ENCODE measurements around the gene GPR161.

The GPR161 gene

DNA sequence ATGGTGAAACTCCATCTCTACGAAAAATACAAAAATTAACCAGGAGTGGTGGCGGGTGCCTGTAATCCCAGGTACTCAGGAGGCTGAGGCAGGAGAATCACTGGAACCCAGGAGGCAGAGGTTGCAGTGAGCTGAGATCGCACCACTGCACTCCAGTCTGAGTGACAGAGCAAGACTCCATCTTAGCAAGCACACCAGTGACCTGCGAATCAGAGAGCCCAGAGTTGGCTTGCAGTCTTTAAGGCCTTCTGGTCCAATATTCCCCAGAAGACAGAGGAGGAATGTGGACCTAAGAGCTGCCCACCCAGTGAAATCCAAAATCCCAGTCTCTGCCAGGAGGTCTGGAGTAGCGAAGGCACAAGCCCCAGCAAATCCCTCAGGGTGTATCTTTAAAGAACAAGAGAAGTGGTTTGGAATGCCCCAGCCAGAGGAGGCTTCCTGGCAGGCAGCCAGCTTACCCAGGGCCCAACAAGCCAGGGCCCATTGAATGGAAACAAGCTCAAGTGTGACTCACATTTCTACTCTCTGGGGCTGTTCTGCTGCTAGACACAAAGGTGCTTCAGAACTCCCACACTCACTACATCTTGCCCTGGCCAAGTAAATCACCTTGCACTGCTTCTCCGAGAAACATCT lies 23.9 kb downstream of the GPR161 start:
- H3K4me3 Mint-ChIP-seq, result no peak overlapping the region
- H3K27me3 Mint-ChIP-seq, result peaks cover 0 to 4% of the 10 kb centered on the region in 2 donors
- H3K9me3 Mint-ChIP-seq, result no peaks in the 10 kb centered on the region
- no peaks in the 10 kb centered on the region for H3K36me3 Mint-ChIP-seq
- DNase-seq, result peak; percentile 44
- H3K27ac Mint-ChIP-seq, result no peak overlapping the region
- peak; percentile 85 to 94 for ATAC-seq (replicated peaks)
- H3K4me1 Mint-ChIP-seq, result peaks cover 0 to 9% of the 10 kb centered on the region in 2 donors

DNA sequence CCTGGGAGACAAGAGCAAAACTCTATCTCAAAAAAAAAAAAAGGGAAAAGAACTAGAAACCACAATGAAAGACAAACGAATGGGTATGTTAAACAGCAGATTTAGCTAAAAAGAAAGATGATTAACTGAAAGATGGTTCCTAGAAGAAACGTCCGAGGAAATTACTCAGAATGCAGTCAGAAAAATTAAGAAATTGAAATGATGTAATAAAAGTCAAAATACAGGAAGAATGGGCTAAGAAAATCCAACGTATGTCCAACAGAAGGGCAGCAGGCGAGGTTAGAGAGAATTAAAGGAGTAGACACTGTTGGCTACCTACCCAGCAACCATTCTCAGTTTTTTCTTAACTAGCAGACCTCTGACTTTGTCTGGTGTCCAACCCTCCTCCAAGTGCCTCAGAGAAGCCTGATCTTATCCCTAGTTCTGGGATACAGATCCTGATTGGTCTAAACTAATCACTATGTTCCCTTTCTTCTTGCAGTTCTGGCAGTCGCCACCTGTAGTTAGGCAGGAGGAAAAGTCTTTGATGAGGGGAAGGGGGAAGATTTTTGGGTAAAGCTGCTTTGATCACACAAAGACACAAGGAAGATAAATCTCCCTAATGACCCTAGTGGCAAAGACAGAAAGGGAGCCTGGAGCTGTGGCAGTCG lies 25.7 kb downstream of the GPR161 start:
- Mint-ChIP-seq H3K4me3 (no peak overlapping the region), H3K4me1 (peaks cover 0 to 9% of the 10 kb centered on the region in 2 donors), H3K36me3 (peaks cover 0 to 2% of the 10 kb centered on the region in 2 donors), H3K27me3 (peaks cover 0 to 5% of the 10 kb centered on the region in 2 donors), H3K27ac (no peak overlapping the region), H3K9me3 (no peaks in the 10 kb centered on the region)
- DNase-seq, result no peak
- no peak for ATAC-seq (replicated peaks)

DNA sequence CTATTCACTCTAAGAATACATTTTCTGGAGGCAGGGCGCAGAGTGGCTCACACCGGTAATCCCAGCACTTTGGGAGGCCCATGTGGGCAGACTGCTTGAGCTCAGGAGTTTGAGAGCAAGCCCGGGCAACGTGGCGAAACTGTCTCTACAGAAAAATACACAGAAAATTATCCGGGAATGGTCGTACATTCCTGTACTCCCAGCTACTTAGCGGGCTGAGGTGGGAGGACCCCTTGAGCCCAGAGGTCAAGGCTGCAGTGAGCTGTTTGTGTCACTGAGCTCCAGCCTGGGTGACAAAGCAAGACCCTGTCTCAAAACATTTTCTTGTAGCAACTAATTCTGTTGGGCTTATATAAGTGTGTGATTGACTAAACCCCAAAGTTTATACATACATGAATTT lies 30.5 kb downstream of the GPR161 start:
- no peak for ATAC-seq (replicated peaks)
- Mint-ChIP-seq H3K27ac (no peak overlapping the region), H3K4me3 (no peak overlapping the region), H3K36me3 (peaks cover 0 to 2% of the 10 kb centered on the region in 2 donors), H3K27me3 (peaks cover 0 to 12% of the 10 kb centered on the region in 2 donors), H3K9me3 (no peaks in the 10 kb centered on the region), H3K4me1 (no peaks in the 10 kb centered on the region)
- DNase-seq, result no peak

DNA sequence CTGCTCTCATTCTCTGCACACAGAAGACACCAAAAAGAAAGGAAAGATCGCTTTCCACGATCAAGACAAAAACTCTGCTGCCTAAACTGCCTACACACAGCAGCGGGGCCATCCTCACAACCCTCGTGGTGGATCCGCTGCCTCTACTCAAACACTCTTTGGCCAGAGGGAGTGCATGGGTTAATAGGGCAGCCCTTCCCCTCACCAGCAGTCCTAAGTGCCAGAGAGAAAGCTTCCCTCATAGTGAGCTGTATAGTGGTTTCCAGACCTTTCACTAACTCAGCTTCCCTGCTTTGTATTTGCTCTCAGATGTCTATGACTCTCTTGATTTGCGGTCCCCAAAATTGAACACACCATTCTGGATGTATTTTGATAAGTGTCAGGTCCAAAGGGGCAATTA lies 30.9 kb downstream of the GPR161 start:
- no peak for DNase-seq
- Mint-ChIP-seq H3K36me3 (peaks cover 0 to 2% of the 10 kb centered on the region in 2 donors), H3K9me3 (no peaks in the 10 kb centered on the region), H3K27me3 (peaks cover 0 to 12% of the 10 kb centered on the region in 2 donors), H3K4me1 (no peaks in the 10 kb centered on the region), H3K4me3 (no peak overlapping the region), H3K27ac (no peak overlapping the region)
- ATAC-seq (replicated peaks), result no peak

DNA sequence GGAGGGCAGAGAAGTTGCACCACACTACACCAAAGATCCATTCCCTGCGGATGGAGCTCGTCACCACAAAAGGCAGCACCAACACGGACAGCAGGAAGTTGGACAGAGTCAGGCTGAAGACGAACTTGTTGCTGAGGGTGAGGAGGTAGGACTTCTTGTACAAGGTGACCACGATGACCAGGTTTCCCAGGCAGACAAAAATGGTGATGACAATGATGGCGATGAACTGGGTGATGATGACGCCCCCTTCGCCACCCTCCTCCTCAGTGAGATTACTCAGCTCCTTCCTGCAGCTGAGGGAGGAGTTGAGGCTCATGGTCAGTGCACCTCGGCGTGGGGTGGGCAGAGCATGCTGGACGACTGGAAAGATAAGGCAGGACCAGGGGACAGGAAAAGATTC lies 32.2 kb downstream of the GPR161 start:
- DNase-seq (no peak), ATAC-seq (replicated peaks) (no peak)
- Mint-ChIP-seq H3K27ac (no peak overlapping the region), H3K4me1 (no peaks in the 10 kb centered on the region), H3K9me3 (no peaks in the 10 kb centered on the region), H3K27me3 (peaks cover 0 to 12% of the 10 kb centered on the region in 2 donors), H3K36me3 (peaks cover 0 to 2% of the 10 kb centered on the region in 2 donors), H3K4me3 (no peak overlapping the region)

DNA sequence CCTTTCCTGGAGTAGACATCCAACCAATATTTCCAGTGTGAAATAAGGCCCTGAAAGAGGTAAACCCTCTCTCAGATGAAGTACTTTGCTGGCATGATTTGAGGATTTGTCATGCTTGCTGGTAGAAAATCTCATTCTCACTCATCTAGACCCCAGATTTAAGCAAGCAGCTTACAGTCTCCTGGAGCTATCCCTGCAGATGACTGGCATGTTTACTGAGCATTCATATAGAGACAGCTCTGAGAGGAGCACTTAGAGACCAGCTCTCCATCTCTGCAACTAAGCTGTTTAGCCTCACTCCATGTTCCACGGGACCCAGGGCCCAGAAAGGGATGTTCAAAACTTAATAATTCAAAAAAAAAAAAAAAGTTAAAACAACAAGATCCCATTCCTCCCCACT lies 34.2 kb downstream of the GPR161 start:
- H3K27me3 Mint-ChIP-seq, result peaks cover 0 to 12% of the 10 kb centered on the region in 2 donors
- DNase-seq, result no peak
- no peaks in the 10 kb centered on the region for H3K9me3 Mint-ChIP-seq
- H3K4me1 Mint-ChIP-seq, result no peaks in the 10 kb centered on the region
- no peak for ATAC-seq (replicated peaks)
- no peak overlapping the region for H3K4me3 Mint-ChIP-seq
- no peak overlapping the region for H3K27ac Mint-ChIP-seq
- H3K36me3 Mint-ChIP-seq, result peaks cover 0 to 2% of the 10 kb centered on the region in 2 donors

GRCh38 chr1:168101336-168101735 lies 35.4 kb downstream of the GPR161 start:
- no peak for ATAC-seq (replicated peaks)
- Mint-ChIP-seq H3K4me1 (no peaks in the 10 kb centered on the region), H3K27me3 (peaks cover 0 to 9% of the 10 kb centered on the region in 2 donors), H3K36me3 (no peaks in the 10 kb centered on the region), H3K27ac (no peak overlapping the region), H3K9me3 (no peaks in the 10 kb centered on the region), H3K4me3 (no peak overlapping the region)
- DNase-seq, result no peak

DNA sequence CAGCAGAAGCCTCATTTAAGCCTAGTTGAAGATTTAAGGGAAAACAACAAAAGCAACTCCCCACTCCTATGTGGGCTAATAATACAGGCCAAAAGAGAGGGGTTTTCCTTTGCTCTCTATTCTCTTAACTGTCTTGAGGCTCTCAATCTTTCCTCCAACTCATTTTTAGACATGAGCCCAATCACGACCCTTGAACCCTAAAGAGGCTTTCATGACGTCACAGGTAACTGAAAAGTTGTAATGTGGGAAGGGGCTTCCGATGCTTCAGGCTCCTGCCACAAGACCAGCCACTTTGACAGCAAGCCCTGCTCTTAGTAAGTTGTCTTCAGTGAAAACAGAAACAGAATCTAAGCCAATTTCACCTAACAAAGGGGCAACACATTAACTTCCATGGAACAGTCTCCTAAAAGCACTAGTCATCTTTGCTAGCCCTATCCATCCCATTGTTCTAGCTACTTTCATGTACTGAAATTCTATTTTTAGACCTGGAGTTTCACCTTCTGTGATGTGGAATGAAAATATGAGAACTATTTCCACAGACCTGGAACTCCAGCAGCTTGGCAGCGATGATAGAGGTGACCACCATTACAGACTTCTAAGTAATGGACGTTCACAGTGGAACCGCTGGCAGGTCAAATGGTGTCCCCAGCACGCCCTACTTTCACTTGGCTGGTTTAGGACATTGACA lies 36.3 kb downstream of the GPR161 start:
- DNase-seq, result no peak
- H3K9me3 Mint-ChIP-seq, result no peaks in the 10 kb centered on the region
- peaks cover 0 to 7% of the 10 kb centered on the region in 2 donors for H3K27me3 Mint-ChIP-seq

GRCh38 chr1:168099337-168099801 lies 37.4 kb downstream of the GPR161 start:
- H3K4me3 Mint-ChIP-seq, result no peak overlapping the region
- H3K36me3 Mint-ChIP-seq, result peaks cover 0 to 1% of the 10 kb centered on the region in 2 donors
- no peaks in the 10 kb centered on the region for H3K4me1 Mint-ChIP-seq
- ATAC-seq (replicated peaks) (no peak), DNase-seq (no peak)
- peaks cover 0 to 5% of the 10 kb centered on the region in 2 donors for H3K27me3 Mint-ChIP-seq
- H3K9me3 Mint-ChIP-seq, result no peaks in the 10 kb centered on the region
- H3K27ac Mint-ChIP-seq, result no peak overlapping the region

More for the DNA sequence above, 36.3 kb downstream of the GPR161 start:
- no peak overlapping the region for H3K27ac Mint-ChIP-seq
- no peak for ATAC-seq (replicated peaks)
- H3K4me3 Mint-ChIP-seq, result no peak overlapping the region
- H3K36me3 Mint-ChIP-seq, result peaks cover 0 to under 1% of the 10 kb centered on the region in 2 donors
- H3K4me1 Mint-ChIP-seq, result no peaks in the 10 kb centered on the region

DNA sequence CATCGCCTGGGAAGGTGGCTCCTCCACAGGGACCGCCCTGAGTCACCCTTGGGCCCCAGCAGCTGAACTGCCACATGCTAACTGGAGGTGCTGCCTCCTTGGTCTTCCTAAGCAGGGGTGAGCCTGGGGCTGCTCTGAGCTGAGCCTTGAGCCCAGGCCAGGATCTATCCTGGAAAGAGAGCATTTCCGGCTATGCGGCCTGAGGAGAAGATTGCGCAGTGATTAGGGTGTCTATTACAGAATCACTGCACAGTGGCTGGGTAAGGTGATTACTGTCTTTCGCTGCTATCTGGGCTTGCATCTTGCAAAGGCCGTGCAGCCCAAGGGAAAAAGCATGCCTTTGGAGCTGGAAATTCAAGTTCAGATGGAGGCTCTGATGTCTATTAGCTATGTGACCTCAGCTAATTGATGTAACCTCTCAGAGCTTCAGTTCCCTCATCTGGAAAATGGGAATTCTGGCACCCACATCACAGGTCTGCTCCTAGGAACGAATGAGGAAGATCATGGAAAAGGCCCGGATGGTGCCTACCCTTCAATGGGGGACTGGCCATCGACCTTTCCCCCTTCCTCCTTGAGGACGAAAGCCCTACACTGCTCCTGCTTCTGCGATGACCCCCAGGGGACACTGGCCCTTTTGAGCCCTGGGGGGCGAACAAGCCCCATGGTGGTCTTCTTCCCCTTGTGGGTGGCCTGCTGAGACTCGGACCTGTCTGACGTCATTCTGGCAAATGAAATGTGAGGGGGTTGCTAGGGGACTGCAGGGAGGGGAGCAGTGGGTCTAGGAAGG lies 38.0 kb downstream of the GPR161 start:
- no peak overlapping the region for H3K4me3 Mint-ChIP-seq
- no peaks in the 10 kb centered on the region for H3K9me3 Mint-ChIP-seq
- DNase-seq (no peak), ATAC-seq (replicated peaks) (no peak)
- no peak overlapping the region for H3K27ac Mint-ChIP-seq
- H3K27me3 Mint-ChIP-seq, result peaks cover 0 to 4% of the 10 kb centered on the region in 2 donors
- H3K4me1 Mint-ChIP-seq, result no peaks in the 10 kb centered on the region
- H3K36me3 Mint-ChIP-seq, result peaks cover 0 to 1% of the 10 kb centered on the region in 2 donors

DNA sequence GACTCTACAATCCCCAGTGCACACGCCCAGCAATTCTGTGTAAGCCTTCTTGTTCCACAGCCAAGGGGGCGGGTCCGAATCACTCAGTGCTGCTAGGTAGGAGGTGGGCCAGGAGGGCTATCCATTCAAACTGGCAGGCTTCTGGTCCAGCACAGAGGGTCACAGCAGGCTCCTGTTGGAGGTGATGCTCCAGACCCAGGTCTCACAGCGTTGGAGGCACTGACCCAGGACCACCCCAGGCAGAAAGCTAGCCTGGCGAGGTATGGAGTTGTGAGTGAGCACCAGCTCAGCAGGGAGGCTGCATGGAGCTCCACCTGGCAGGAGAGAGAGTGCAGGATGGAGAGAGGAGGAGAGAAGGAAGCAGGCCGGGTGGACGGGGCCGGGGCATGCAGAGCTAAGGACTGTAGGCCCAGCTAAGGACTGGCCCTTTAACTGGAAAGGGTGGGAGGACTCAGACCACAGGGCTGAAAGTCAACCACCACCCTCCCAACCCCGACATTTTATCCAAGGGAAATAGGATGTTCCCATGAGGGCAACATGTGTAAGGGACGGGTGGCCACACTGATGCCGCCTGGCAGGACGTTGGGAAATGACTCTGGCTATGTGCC lies 38.7 kb downstream of the GPR161 start:
- peaks cover 0 to 1% of the 10 kb centered on the region in 2 donors for H3K36me3 Mint-ChIP-seq
- ATAC-seq (replicated peaks), result no peak

DNA sequence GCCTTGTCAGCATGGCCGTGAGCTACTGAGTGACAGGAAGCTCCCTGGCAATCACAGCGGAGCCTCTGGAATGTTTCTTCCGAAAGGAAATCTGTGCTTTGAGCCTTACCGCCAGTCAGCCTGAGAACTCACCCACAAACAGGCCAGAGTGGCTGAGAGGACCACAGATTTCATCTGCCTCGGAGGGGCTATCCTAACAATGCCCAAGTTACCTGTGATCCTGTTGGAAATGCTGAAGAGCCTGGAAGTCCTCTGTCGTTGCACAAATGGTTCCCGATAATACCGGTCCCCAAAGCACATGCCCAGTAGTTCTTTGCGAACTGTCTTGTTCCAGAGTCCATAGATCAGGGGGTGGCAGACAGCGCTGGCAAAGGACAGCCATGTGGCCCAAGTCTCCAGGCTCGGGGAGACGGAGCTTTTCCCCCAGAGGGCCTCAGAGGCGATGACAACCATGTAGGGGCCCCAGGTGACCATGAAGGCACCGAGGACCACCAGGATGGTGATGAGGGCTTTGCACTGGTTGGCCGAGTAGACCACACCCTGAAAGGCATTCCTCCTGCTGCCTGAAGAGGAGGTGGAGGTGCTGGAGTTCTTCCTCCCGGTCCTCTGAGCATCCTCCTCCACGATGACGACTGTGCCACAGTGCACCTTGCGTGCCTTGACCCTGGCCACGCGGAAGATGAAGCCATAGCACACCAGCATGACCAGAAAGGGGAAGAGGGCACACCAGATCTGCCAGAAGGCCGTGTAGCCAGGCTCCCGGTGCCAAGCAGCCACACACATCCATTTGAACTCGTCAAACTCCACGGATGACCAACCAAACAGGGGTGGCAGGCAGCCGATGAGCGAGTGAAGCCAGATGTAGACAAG lies 40.2 kb downstream of the GPR161 start:
- Mint-ChIP-seq H3K4me1 (no peaks in the 10 kb centered on the region), H3K27me3 (peaks cover 0 to 4% of the 10 kb centered on the region in 2 donors), H3K36me3 (peaks cover 0 to 1% of the 10 kb centered on the region in 2 donors), H3K9me3 (no peaks in the 10 kb centered on the region), H3K4me3 (no peak overlapping the region), H3K27ac (no peak overlapping the region)
- ATAC-seq (replicated peaks), result no peak
- no peak for DNase-seq

More for the DNA sequence above, 38.7 kb downstream of the GPR161 start:
- Mint-ChIP-seq H3K9me3 (no peaks in the 10 kb centered on the region), H3K27me3 (peaks cover 0 to 4% of the 10 kb centered on the region in 2 donors), H3K4me1 (no peaks in the 10 kb centered on the region), H3K4me3 (no peak overlapping the region), H3K27ac (no peak overlapping the region)
- no peak for DNase-seq

GRCh38 chr1:168095476-168095875 lies 41.3 kb downstream of the GPR161 start:
- H3K4me1 Mint-ChIP-seq, result no peaks in the 10 kb centered on the region
- H3K4me3 Mint-ChIP-seq, result no peak overlapping the region
- DNase-seq (no peak), ATAC-seq (replicated peaks) (no peak)
- H3K9me3 Mint-ChIP-seq, result no peaks in the 10 kb centered on the region
- H3K27me3 Mint-ChIP-seq, result peaks cover 0 to 10% of the 10 kb centered on the region in 2 donors
- no peak overlapping the region for H3K27ac Mint-ChIP-seq
- peaks cover 0 to 1% of the 10 kb centered on the region in 2 donors for H3K36me3 Mint-ChIP-seq

Data from stimulated activated naive B cell treated with anti-CD40 and anti-IgM and Interleukin-4, amounts not matched to agents 10 μg/mL and 1 μg/mL and 100 μg/mL, for 72 hours (primary cell).